AG04450 (cell line): ENCODE measurements around the gene BTF3. TPM values are rescaled to one million over a fixed set of nuclear protein-coding genes. Genes with fewer than 3 reads are reported as not detected.
A peak's percentile ranks its signal among the peaks of the same experiment; 100 is the strongest.
"Not testable (repeated sequence)": the region's sequence is repeated elsewhere in the genome, so short reads cannot be mapped to it uniquely, and the experiment has no call there.

Experiments
- CTCF ChIA-PET: fragments of 300-600, 350-600 bp; formaldehyde crosslinking; extraction: SDS; loops from one replicate; lab custom pipeline; 2022; ENCODE audit warnings: antibody characterized with exemption, inconsistent platforms; lab: Charles Lee
- POLR2A ChIA-PET: fragments of 350-600 bp; formaldehyde crosslinking; extraction: SDS; loops from one replicate; lab custom pipeline; 2021; ENCODE audit warnings: antibody characterized with exemption, inconsistent platforms; lab: Yijun Ruan, JAX
- DNase-seq: peaks from one replicate; pipeline ENCODE4 v3.0.0-alpha.2; 2011; ENCODE audit warnings: low read depth, low spot score
- H3K27ac ChIP-seq: one replicate; pipeline ENCODE4 v1.5.1; 2012; ENCODE audit warnings: low read depth, low read length, control low read depth
- H3K27me3 ChIP-seq: one replicate; pipeline ENCODE4 v1.6.0; 2012; ENCODE audit warnings: low read length; ENCODE audit not compliant: control insufficient read depth, insufficient read depth
- H3K4me3 ChIP-seq: 2 replicates; pipeline ENCODE4 v1.5.1; 2011; ENCODE audit warnings: mild to moderate bottlenecking, low read depth, low read length, control low read depth
- H3K9me3 ChIP-seq: 2 replicates; pipeline ENCODE4 v1.5.1; 2012; ENCODE audit warnings: low read length; ENCODE audit not compliant: control insufficient read depth, insufficient read depth
- CTCF ChIP-seq: IDR thresholded peaks from 2 replicates; pipeline ENCODE4 v1.5.1; 2011; ENCODE audit warnings: low read depth, low read length, control low read depth, inconsistent platforms
- polyA plus RNA-seq: library from polyadenylated mRNA; depleted of rRNA; stranded (reverse); fragments of >200 nt; gene quantifications from 2 replicates; pipeline ENCODE4 v1.2.3, GENCODE V29; 2011

Gene BTF3
- polyA plus RNA-seq, 1 experiment, result 755 TPM

GRCh38 chr5:73485715-73486114 lies 12.5 kb upstream of the BTF3 start:
- TF ChIP-seq CTCF, result no peak
- Histone ChIP-seq H3K27me3 (peaks cover 7% of the 10 kb centered on the region), H3K27ac (no peak overlapping the region), H3K4me3 (no peak overlapping the region), H3K9me3 (no peaks in the 10 kb centered on the region)
- CTCF ChIA-PET, result interaction anchor here (0.6 to 3.2 kb wide), 2 partner anchors 9 to 11 kb away, joined by 4 to 20 read pairs; partner anchors contain the start of gene BTF3
- POLR2A ChIA-PET, result no interaction called here
- DNase-seq, result peak; percentile 18

GRCh38 chr5:73486119-73486899 lies 11.9 kb upstream of the BTF3 start:
- ChIA-PET POLR2A (interaction anchor here (0.6 to 1.6 kb wide), 2 partner anchors 12 to 240 kb away, joined by 3 to 5 read pairs; partner anchors contain the start of gene BTF3), CTCF (interaction anchor here (0.6 to 3.2 kb wide), 3 partner anchors 11 to 315 kb away, joined by 3 to 20 read pairs (median 3); partner anchors contain the start of gene BTF3)
- no peak overlapping the region for H3K4me3 ChIP-seq
- no peak for TF ChIP-seq CTCF
- H3K27ac ChIP-seq, result no peak overlapping the region
- peaks cover 2% of the 10 kb centered on the region for H3K27me3 ChIP-seq
- no peaks in the 10 kb centered on the region for H3K9me3 ChIP-seq
- DNase-seq, result no peak

- ChIA-PET POLR2A (interaction anchor here (1.6 kb wide), 1 partner anchor 11 kb away, joined by 5 read pairs; the partner anchor contains the start of gene BTF3), CTCF (interaction anchor here (0.6 to 3.2 kb wide), 3 partner anchors 10 to 271 kb away, joined by 3 to 20 read pairs (median 6); partner anchors contain the start of gene BTF3)
- not testable (repeated sequence) for H3K27ac ChIP-seq, H3K9me3 ChIP-seq, H3K4me3 ChIP-seq, DNase-seq, H3K27me3 ChIP-seq
Measured at GRCh38 chr5:73487257-73487656, 11.0 kb upstream of the BTF3 start.

GRCh38 chr5:73487815-73488214 lies 10.4 kb upstream of the BTF3 start:
- POLR2A ChIA-PET, result interaction anchor here (1.6 kb wide), 1 partner anchor 10 kb away, joined by 5 read pairs; the partner anchor contains the start of gene BTF3
- no peak for TF ChIP-seq CTCF
- no peak for DNase-seq
- peaks cover 2% of the 10 kb centered on the region for H3K27me3 ChIP-seq
- H3K9me3 ChIP-seq, result no peaks in the 10 kb centered on the region
- CTCF ChIA-PET, result interaction anchor here (0.6 to 3.2 kb wide), 2 partner anchors 9 to 272 kb away, joined by 6 to 20 read pairs; partner anchors contain the start of gene BTF3
- H3K4me3 ChIP-seq, result no peak overlapping the region
- no peak overlapping the region for H3K27ac ChIP-seq

- CTCF ChIA-PET, result interaction anchor here (3.2 kb wide), 1 partner anchor 8 kb away, joined by 20 read pairs; the partner anchor contains the start of gene BTF3
- no peak for DNase-seq
- H3K27ac ChIP-seq, result no peak overlapping the region
- peaks cover 2% of the 10 kb centered on the region for H3K27me3 ChIP-seq
- H3K9me3 ChIP-seq, result no peaks in the 10 kb centered on the region
- POLR2A ChIA-PET, result interaction anchor here (0.6 kb wide), 1 partner anchor 98 kb away, joined by 3 read pairs; no protein-coding TSS in a partner anchor
- H3K4me3 ChIP-seq, result no peak overlapping the region
- no peak for TF ChIP-seq CTCF
Measured at GRCh38 chr5:73488806-73489205, 9.4 kb upstream of the BTF3 start.
